GM10266 (cell line): ENCODE results near the gene LYPD5.

Experiments
- DNase-seq: peaks from one replicate; pipeline ENCODE4 v3.0.0; 2012; ENCODE audit errors: extremely low spot score
- TF ChIP-seq, protein P1 (sequence below): IDR thresholded peaks from 2 replicates; pipeline ENCODE4 v1.5.1; 2012; ENCODE audit warnings: mild to moderate bottlenecking, low read depth; ENCODE audit not compliant: control insufficient read depth, insufficient read depth; ENCODE audit errors: missing control alignments

Gene LYPD5

DNA sequence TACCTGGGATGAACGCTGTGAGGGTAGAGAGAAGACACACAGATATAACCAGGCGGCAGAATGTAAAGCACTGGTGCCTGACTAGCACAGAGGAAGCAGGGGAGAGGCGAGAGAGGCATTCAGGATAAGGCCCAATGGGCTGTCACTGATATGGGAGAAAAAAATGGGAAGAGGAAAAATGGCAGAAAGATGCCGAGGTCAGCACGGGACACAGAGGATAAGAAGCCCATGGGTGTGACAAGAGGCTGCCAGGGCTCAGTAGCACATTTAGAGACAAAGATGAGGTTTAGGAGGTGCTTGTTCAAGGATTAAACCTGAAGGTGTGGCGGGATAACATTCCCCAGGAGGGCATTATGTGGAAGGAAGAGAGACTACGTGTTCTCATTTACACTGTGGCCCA lies 53.1 kb downstream of the LYPD5 start:
- DNase-seq, result no peak
- TF ChIP-seq, protein P1, sequence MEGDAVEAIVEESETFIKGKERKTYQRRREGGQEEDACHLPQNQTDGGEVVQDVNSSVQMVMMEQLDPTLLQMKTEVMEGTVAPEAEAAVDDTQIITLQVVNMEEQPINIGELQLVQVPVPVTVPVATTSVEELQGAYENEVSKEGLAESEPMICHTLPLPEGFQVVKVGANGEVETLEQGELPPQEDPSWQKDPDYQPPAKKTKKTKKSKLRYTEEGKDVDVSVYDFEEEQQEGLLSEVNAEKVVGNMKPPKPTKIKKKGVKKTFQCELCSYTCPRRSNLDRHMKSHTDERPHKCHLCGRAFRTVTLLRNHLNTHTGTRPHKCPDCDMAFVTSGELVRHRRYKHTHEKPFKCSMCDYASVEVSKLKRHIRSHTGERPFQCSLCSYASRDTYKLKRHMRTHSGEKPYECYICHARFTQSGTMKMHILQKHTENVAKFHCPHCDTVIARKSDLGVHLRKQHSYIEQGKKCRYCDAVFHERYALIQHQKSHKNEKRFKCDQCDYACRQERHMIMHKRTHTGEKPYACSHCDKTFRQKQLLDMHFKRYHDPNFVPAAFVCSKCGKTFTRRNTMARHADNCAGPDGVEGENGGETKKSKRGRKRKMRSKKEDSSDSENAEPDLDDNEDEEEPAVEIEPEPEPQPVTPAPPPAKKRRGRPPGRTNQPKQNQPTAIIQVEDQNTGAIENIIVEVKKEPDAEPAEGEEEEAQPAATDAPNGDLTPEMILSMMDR, result no peak

DNA sequence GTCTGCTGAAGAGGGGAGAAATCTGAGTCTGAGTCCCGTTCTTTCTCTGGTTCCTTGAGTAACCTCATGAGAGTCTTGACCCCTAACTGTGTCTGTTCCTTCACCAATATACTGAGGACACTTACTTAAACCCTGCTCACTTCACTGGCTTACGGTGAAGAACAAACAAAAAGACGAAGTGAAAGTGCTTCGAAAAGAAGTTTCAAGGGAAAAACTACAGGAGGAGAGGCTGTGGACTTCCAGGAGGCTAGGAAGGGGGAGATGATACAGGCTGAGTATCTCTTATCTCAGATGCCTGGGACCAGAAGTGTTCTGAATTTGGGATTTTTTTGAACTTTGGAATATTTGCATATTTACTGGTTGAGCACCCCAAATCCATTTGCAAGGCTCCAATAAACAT lies 53.6 kb downstream of the LYPD5 start:
- no peak for DNase-seq
- TF ChIP-seq, protein P1, result no peak

DNA sequence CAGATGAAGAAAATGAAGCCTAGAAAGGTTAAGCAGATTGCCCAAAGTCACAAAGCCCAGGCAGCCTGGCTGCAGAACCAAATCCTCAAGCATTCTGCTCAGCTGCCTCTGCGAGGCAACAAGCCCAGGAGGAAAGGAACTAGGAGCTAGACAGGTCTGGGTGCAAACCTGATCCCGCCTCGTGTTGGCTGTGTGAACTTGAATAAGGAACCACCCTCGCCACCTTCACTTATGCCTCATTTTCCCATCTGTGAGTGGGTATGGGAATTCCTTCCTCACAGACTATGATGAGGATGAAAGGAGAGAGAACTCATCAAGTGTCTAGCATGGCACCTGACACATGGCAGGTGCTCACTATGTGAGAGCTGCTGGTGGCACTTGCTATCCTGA lies 54.0 kb downstream of the LYPD5 start:
- TF ChIP-seq, protein P1, result no peak
- no peak for DNase-seq

DNA sequence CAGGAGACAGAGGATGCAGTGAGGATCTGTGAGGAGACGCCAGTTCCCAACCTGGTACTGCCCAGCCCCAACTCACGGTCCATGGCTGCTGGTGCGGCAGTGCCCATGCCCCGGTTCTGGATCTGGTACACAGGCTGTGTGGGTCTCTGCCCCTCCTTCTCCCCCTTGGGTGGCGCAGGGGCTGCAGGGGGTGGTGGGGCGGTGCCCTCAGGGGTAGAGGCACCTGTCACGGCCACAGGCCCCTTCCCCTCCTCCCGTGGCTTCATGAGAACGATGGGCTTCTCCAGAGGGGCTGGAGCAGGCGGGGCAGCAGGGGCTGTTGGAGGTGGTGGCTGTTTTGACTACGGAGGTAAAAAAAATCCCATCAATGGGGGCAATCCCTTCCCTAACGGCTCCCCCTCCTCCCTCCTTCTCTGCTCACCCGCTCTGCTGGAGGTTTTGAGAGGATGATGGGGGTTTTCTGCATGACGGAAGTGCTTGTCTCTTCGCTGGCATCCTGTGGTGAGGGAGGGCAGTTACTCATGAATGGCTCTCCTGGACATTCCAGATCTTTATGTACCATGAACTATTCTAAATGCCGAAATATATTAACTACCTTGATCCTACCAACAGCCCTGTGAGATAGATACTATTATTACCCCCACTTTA lies 54.6 kb downstream of the LYPD5 start:
- DNase-seq, result no peak
- TF ChIP-seq, protein P1, result no peak
